HPDE6-E6E7 (cell line): ENCODE results near the gene WDR12.
"Not testable (repeated sequence)": the region's sequence is repeated elsewhere in the genome, so short reads cannot be mapped to it uniquely, and the experiment has no call there.

ENCODE experiments used
- DNase-seq: peaks from one replicate; pipeline ENCODE4 v3.0.0; 2011; ENCODE audit warnings: missing footprints; ENCODE audit errors: extremely low spot score

The WDR12 gene

DNA sequence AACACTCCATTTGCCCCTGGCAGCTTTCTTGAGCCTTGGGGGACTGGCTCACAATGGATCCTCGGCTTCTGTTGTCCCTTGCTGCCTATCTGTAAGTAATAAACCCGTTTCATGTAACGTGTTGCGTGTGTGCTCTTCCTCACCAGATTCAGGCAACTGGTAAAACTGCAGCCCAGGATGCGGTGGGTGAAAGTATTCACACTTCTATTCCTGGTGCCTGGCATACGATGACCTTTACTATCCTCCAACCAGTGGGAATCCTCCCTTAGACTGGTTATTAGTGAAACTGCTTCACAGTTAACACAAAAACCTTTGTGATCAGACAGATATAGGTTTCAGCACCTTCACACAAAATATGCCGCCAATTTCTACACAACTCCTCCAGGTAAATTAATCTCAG, 26.3 kb downstream of the WDR12 start:
- no peak for DNase-seq

DNA sequence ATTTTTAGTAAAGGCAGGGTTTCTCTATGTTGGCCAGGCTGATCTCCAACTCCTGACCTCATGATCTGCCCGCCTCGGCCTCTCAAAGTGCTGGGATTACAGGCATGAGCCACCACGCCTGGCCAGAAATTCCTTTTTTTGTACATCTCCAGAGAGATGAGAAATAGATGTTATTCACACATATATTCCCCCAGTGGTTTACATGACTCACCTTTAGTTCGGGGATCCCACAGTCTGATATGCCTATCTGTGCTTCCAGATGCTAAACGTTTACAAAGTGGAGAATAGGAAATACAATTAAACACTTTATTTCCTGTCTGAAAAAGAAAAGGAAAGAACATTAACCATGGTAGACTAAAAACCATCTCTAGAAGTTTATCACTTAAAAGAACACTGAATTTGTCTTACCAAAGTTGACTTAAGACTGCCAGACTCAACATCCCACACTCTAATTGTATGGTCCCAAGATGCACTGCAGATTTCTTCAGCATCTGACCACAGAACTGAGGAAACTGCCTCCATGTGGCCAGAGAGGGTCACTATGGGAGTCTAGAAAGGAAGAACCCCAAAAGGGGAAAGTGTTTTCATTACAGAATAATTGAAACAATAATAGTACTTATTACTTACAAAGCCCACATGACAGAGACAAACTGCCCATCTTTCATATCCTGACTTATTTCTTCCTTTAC, 27.3 kb downstream of the WDR12 start:
- no peak for DNase-seq

DNA sequence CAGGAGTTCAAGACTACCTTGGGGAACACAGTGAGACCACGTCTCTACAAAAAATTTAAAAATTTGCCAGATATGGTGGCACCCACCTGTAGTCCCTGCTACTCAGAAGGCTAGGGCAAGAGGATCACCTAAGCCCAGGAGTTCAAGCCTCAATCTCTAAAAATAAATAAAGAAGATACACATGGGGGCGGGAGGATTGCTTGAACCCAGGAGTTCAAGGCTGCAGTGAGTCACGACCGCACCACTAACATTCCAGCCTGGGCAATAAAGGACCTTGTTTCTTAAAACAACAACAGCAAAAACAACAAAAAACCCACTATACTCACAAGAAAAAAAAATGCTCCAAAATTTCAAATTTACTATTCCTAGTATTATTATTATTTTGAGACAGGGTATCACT, 29.9 kb downstream of the WDR12 start:
- no peak for DNase-seq

DNA sequence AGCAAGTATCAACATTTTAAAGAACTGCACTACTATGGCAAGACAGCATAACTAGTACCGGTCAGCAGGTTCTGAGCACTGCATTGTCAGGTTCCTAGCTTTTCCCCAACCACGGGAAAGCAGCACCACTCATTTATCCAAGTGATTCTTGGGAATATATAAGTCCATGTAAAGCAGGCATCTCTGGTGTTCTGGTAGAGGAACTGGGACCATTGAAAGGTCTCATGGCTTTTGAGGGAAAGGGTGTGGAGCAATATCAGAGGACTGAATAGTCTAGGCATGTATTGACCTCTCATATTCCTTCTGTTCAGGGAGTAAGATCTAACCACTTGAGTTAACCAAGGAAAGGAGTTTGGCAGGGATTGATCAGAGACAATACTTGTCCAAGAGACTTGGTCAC, 33.8 kb downstream of the WDR12 start:
- no peak for DNase-seq

DNA sequence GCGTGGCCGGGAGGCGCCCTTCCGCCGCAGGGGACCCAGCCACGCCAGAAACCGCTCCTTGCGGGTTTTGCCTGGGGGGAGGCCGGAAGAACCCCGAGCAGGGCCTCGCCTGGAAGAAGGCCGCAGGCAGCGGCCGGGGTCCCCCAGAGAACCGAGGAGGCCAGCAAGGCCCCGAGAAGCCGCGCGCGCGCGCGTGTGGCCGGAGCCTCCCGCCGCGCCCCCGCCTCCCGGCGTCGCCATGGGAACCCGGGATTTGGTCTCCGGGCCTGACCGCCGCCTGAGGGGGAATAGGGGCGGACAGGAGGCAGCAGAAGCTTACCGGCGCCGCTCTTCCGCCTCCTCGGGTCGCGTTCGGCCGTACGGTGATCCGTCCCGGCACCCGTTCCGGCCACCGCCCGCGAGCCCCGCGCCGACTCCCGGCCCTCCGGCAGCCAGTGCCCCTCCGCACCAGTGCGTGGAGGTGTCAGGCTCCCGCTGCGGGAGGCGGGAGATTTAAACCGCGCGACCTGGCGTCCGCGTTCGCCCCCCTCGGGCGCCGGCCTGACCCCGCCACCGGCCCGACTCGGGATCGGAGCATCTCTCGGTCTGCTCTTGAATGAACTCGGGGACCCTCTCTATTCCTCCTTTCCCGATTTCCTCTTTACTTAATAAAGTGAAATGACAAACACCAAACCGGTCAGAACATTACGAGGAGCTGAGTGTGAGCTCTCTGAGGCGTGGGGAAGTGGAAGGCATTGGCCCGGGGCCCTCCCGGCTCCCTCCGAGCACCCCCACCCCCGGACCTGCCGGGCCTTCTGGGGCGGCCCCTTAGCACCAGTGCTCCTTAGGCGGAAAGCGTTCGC, 40.0 kb downstream of the WDR12 start, which contains the start of gene ICA1L:
Gene ICA1L, minus strand, starts transcription at position 467 of the 842 bp plus-strand sequence. CDS start 42,757 bp downstream, outside the sequence.
- DNase-seq: peak; percentile 26

DNA sequence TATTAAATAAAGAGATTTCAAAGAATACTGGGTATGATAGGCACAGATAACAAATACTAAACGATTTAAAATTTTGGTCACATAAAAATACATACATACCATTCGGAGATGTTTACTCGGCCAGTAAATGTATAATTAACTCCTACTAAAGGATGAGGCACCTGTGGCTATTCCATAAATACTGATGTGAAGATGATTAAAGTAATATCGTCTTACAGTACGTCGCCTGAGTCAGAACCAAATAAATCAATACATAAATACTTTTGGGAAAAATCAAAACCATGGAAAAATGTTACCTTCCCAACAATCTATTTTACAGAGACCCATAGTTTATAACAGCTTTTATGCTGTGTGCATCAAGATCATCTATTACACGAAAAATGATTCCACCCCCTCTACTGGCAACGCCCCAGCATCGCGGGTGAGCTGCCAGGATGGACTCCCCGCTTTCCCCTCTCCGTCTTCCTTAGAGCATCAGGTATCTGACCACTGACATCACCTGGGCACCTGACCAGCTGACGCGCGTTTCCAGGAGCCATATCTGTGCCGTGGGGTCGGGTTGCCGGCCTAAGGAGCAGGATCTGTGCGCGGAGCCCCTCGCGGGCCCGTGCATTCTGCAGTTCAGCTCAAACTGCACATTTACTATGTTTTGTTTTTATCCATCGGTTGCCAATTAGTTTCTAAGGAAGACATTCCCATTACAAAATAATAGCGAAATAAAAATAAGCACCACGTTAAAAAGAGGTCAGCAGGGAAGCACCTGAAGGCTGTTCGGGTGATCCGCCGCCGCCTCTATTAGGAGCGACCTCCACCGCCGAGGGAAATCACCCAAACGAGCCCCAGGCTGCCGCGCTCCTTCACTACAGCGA, 40.8 kb downstream of the WDR12 start:
- DNase-seq: peak; percentile 82

DNA sequence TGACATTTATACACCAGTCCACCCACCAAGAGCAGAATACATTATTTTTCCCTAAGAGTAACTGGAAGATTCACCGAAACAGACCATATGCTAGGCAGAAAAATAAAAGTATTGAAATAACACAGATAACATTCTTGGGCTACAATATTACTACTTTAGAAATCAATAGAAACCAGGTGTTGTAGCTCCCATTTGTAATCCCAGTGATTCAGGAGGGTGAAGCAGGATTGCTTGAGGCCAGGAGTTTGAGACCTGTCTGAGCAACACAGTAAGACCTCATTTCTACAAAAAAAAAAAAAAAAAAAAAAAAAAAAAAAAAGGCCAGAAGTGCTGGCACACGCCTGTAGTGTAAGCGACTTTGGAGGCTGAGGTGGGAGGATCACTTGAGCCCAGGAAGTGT, 49.5 kb downstream of the WDR12 start:
- DNase-seq: no peak

DNA sequence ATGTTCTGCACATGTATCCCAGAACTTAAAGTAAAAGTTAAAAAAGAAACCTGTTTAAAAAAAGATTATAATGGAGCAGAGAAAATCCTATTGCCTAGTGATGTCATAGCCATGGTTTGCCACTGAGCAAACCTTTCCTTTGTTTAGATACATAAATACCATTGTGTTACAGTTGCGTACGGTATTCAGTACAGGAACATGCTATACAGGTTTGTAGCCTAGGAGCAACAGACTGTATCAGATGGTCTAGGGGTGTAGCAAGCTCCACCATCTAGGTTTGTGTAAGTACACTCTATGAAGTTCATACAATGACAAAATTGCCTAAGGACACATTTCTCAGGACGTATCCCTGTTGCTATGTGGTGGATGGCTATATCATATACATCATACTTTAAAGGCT, 52.9 kb downstream of the WDR12 start:
- no peak for DNase-seq

DNA sequence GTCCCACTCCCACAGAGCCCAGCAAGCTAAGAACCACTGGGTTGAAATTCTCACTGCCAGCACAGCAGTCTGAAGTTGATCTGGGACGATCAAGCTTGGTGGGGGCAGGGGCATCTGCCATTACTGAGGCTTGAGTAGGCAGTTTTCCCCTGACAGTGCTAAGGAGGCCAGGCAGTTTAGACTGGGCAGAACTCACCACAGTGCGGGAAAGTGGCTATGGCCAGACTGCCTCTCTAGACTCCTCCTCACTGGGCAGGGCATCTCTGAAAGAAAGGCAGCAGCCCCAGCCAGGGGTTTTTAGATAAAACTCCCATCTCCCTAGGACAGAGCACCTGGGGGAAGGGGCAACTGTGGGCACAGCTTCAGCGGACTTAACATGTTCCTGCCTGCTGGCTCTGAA, 62.1 kb downstream of the WDR12 start:
- DNase-seq: not testable (repeated sequence)

DNA sequence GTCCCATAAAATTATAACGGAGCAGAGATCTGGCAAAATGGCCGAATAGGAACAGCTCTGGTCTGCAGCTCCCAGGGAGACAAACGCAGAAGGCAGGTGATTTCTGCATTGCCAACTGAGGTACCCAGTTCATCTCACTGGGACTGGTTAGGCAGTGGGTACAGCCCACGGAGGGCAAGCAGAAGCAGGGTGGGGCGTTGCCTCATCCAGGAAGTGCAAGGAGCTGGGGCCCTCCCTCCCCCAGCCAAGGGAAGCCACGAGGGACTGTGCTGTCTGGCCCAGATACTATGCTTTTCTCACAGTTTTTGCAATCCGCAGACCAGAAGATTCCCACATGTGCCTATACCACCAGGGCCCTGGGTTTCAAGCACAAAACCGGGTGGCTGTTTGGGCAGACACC, 62.7 kb downstream of the WDR12 start:
- DNase-seq: no peak

DNA sequence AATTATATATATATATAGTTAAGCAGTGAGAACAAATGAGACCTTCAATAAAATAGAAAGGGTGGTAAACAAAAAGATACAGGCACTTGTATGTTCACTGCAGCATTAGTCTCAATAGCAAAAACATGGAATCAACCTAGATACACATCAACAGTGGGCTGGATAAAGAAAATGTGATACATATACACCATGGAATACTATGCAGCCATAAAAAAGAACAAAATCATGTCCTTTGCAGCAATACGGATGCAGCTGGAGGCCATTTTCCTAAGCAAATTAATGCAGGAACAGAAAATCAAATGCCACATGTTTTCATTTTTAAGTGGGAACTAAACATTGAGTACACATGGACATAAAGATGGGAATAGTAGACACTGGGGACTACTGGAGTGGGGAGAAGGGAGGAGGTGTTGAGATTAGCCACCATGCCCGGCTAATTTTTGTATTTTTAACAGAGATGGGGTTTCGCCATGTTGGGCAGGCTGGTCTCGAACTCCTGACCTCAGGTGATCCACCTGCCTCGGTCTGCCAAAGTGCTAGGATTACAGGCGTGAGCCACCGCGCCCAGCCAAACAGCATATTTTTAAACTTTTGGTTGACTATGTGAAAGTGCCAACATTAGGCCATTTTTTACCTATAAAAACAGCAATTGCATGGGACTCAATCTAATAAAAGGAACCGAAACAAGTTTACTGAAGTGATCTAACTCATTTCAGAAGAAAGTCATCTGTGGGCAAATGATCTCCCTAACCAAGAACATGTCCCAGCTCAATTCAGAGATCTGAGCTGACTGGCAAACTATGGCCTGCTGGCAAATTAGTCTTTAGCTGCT, 63.6 kb downstream of the WDR12 start:
- no peak for DNase-seq

DNA sequence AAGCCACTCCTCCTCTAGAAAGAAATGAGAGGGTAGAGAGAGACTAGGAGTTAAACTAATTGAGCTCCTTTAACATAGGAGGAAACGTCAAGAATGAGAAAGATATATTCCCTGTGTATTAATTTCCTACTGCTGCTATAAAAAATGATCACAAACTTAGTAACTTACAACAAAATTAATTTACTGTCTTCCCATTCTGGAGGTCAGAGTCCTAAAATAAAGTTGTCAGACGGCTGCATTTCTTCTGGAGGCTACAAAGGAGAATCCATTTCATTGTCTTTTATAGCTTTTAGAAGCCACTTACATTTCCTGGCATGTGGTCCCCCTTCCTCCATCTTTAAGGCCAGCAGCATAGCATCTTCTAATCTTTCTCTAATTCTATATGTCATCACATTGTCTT, 66.8 kb downstream of the WDR12 start:
- no peak for DNase-seq

DNA sequence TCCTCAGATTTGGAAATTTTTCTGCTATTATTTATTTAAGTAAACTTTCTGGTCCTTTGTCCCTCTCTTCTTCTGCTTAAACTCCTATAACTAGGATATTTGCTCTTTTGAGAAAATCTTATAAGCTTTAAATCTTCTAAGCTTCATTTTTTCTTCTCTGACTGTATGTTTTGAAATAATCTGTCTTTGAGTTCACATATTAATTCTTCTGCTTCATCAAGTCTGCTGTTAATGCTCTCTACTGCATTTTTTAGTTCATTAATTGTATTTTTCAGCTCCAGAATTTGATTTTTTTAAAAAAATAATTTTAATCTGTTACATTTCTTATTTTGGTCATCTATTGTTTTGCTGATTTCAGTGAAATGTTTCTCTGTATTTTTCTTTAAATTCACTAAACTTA, 68.8 kb downstream of the WDR12 start:
- no peak for DNase-seq

DNA sequence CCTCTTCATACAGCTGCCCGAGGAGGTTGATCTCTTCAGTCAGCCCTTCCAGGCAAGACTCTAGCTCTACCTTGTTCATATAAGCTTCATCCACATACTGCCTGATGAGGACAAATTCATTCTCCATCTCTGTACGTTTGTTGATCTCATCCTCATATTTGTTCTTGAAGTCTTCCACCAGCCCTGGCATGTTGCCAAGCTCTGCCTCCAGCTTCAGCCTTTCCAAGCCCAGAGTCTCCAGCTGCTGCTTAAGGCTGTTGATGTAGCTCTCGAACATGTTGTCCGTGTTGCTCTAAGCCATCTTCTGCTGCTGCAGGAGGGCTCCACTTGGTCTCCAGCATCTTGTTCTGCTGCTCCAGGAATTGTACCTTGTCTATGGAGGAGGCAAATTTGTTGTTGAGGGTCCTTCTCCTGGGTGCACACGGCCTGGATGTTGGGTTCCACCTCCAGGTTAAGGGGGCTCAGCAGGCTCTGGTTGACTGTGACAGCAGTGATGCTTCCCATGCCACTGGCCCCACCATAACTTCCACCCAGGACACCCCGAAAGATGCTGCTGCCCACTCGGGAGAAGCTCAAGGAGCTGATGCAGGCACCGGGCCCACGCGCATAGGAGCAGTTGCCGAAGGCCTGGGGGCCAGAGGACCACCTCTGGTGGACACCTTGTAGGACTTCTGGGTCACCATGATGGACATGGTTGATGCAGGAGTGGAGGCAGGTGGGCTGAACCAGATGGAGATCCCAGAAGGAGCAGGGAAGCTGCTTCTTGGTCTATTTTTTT, 70.2 kb downstream of the WDR12 start:
- no peak for DNase-seq

DNA sequence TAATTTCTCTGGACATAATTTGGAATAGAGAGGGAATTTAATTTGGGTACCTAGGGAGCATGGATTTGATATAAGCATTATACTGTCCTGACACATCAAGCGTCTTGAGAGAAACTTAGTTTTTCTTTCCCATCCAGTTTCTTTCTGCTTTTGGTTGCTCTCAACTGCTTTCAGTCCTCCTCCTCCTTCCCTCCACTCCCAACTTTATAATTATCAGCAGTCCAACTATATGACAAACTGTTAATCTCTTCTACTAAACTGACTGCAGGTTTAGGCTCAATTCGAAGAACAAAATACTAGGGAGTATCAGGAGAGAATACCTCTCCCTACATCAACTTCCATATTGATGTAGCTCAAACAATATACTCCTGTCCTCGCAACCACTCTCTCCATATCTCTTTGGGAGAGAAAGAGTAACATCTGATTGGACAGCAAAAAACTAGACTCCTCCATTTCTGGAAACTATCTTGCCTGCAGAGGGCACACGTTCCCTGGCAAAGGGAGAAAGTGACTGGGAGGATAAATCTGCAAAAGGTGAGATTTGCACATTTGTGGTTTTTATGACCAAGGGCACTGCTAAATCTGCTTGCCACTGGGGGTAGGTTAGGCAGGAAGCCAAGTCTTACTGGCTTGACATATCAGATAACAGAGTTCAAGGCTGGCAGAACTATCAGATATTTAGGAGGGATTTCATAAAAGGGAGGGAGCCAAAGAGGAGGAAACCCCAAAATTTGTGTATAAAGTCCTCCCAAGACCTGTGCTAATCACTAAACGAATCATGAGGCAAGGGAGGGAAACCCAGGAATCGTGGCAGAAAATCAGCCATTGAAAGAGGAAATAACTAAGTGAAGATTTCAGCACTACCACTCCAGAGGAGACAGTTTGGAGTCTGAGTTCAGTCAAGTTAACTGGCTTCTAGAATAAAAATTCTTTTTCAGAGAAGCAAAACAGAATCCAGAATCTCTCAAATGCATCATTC, 79.9 kb downstream of the WDR12 start:
- DNase-seq: peak; percentile 46

DNA sequence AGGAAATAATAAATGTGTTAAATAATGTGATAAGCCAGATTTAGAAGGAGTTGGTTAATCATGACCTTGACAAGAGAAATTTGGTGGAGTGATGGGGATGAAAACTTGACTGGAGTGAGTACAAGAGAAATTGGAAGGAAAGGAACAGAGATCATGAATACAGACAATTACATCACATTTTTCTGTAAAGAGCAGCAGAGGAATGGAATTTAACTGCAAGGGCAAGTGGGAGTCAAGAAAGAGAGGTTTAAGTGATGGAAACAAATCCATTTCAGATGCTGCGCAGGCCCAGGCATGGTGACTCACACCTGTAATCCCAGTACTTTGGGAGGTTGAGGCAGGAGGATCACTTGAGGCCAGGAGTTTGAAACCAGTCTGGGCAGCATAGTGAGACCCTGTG, 86.6 kb downstream of the WDR12 start:
- DNase-seq: no peak
